ENCODE results near the gene SQSTM1.

DNA sequence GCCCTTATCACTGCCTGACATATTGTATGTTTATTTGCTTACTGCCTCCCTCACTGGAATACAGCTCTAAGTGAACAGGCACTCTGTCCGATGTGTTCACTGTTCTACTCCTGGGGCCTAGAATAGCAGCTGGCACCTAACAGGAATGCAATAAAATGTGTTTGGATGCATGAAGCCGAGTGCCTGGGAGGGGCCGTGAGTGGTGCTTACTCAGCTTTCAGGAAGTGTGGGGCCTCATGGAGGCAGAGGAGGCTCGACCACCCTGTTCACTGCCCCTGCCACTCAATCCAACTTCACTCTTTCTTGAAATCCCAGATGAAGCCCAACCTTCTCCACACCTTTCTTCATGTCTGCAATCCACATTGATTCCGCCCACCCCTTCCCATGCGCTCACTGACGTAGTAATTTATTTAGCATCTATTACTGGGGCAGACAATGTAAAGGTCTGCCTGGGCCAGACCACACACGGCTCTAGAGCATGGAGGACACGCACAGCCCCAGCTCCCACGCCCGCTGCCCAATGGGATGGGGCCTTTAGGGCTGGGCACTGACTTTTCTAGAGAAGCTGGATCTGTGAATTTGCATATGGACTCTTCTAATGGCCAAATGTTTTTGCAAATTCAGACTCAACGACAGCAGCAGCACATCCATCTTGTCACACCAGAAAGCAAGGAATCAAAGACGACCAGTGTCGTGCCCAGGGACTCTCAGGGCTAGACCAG lies 65.6 kb downstream of the SQSTM1 start:
- TF ChIP-seq, protein P1, sequence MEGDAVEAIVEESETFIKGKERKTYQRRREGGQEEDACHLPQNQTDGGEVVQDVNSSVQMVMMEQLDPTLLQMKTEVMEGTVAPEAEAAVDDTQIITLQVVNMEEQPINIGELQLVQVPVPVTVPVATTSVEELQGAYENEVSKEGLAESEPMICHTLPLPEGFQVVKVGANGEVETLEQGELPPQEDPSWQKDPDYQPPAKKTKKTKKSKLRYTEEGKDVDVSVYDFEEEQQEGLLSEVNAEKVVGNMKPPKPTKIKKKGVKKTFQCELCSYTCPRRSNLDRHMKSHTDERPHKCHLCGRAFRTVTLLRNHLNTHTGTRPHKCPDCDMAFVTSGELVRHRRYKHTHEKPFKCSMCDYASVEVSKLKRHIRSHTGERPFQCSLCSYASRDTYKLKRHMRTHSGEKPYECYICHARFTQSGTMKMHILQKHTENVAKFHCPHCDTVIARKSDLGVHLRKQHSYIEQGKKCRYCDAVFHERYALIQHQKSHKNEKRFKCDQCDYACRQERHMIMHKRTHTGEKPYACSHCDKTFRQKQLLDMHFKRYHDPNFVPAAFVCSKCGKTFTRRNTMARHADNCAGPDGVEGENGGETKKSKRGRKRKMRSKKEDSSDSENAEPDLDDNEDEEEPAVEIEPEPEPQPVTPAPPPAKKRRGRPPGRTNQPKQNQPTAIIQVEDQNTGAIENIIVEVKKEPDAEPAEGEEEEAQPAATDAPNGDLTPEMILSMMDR (conservative IDR thresholded peaks at IDR 0.05) = no peak
- TF ChIP-seq EZH2 (IDR thresholded peaks at IDR 0.05; ENCODE audit: low read depth) = no peak

Measured in PC-9 (cell line).